Caco-2 (cell line): ENCODE results near the gene BANF2. TPM values are rescaled to one million over a fixed set of nuclear protein-coding genes. Genes with fewer than 3 reads are reported as not detected.
A peak's percentile ranks its signal among the peaks of the same experiment; 100 is the strongest.

Experiments
- BruUV-seq: library from RNA; stranded (reverse); fragments of 400-500 nt; replicated peaks from 2 replicates; lab custom pipeline; 2021; lab: Mats Ljungman, UMichigan
- CTCF ChIA-PET: fragments of 300-600 bp; sonication (Branson Sonifier 250); formaldehyde crosslinking; loops from one replicate; lab custom pipeline; 2022; ENCODE audit warnings: antibody characterized with exemption; lab: Charles Lee
- POLR2A ChIA-PET: fragments of 300-600 bp; sonication (Branson Sonifier 250); formaldehyde crosslinking; loops from one replicate; lab custom pipeline; 2022; ENCODE audit warnings: antibody characterized with exemption; lab: Charles Lee
- DNase-seq, 2 experiments: peaks; one replicate each; pipeline versions ENCODE4 v3.0.0 to v3.0.0-alpha.2; 2020 to 2022
- H3K27me3 ChIP-seq: replicated peaks from 2 replicates; pipeline ENCODE4 v1.6.0; 2011; ENCODE audit warnings: low read length; ENCODE audit not compliant: control insufficient read depth, insufficient read depth
- H3K36me3 ChIP-seq: 2 replicates; pipeline ENCODE4 v1.5.1; 2011; ENCODE audit warnings: low read length; ENCODE audit not compliant: control insufficient read depth, insufficient read depth
- H3K4me1 ChIP-seq: fragments of 250-450 bp; sonication (Bioruptor Pico); 2 replicates; pipeline ENCODE4 v1.5.1; 2020; ENCODE audit warnings: mild to moderate bottlenecking
- H3K4me3 ChIP-seq: 2 replicates; pipeline ENCODE4 v1.5.1; 2011; ENCODE audit warnings: low read depth, mild to moderate bottlenecking, control low read depth, low read length
- H3K9me3 ChIP-seq: fragments of 250-450 bp; sonication (Bioruptor Pico); 2 replicates; pipeline ENCODE4 v1.5.1; 2020; ENCODE audit warnings: mild to moderate bottlenecking, moderate library complexity
- H3K27ac Mint-ChIP-seq: one replicate; pipeline ENCODE4 v1.8.0; 2022; ENCODE audit warnings: mixed read lengths; ENCODE audit not compliant: unreplicated experiment
- H3K27me3 Mint-ChIP-seq: one replicate; pipeline ENCODE4 v1.8.0; 2022; ENCODE audit warnings: mixed read lengths; ENCODE audit not compliant: insufficient read depth, unreplicated experiment
- H3K36me3 Mint-ChIP-seq: one replicate; pipeline ENCODE4 v1.8.0; 2022; ENCODE audit warnings: mild to moderate bottlenecking, mixed read lengths; ENCODE audit not compliant: insufficient read depth, unreplicated experiment
- H3K4me1 Mint-ChIP-seq: one replicate; pipeline ENCODE4 v1.8.0; 2022; ENCODE audit warnings: low read depth, mixed read lengths; ENCODE audit not compliant: unreplicated experiment
- H3K4me3 Mint-ChIP-seq: one replicate; pipeline ENCODE4 v1.8.0; 2022; ENCODE audit warnings: mild to moderate bottlenecking, moderate library complexity, mixed read lengths; ENCODE audit not compliant: unreplicated experiment
- H3K9me3 Mint-ChIP-seq: one replicate; pipeline ENCODE4 v1.8.0; 2022; ENCODE audit warnings: mixed read lengths; ENCODE audit not compliant: unreplicated experiment
- intact Hi-C: fragments of 100-400 bp; cut with micrococcal nuclease; formaldehyde crosslinking; loops from one replicate; pipeline ENCODE4 v1.10.0; 2022; ENCODE audit not compliant: unreplicated experiment
- total RNA-seq: library from RNA; stranded (reverse); gene quantifications from 2 replicates; pipeline ENCODE4 v1.2.3, GENCODE V29; 2022
- TF ChIP-seq, protein P1 (sequence below), 2 experiments: fragments of 200-600 bp in 1 of 2; IDR thresholded peaks; 1 replicate in 1 of 2; 2 replicates in 1 of 2; pipeline versions ENCODE4 v1.5.1 to v1.8.0; 2011 to 2022; ENCODE audit warnings: antibody characterized with exemption in 1 of 2, control low read depth in 1 of 2, inconsistent platforms in 1 of 2, low read depth in 1 of 2, low read length in 1 of 2, mild to moderate bottlenecking in 1 of 2, moderate library complexity in 1 of 2; ENCODE audit not compliant: insufficient read depth in 1 of 2, severe bottlenecking in 1 of 2, unreplicated experiment in 1 of 2

The BANF2 gene
- total RNA-seq, 1 experiment from 2014 or later = 2.1 TPM

DNA sequence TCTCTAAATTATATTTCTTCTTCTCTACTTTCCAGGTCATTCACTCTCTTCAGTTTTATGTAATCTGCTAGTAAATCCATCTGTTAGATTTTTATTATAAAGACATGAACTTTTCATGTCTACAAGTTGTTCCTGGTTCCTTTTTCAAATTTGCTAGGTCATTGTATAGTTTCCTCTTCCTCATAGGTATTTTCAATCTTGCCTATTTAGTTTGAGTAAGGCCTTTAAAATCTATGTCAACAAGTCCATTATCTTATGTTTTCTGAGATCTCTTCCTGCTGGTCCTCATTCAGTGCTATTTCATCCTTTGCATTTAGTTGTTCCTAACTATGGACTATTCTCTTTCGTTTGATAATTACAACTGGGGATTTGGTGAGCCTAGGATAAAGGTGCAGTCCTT, 28.8 kb upstream of the BANF2 start:
- no TSS peak for BruUV-seq
- intact Hi-C loops = no loop called here
- TF ChIP-seq, protein P1, sequence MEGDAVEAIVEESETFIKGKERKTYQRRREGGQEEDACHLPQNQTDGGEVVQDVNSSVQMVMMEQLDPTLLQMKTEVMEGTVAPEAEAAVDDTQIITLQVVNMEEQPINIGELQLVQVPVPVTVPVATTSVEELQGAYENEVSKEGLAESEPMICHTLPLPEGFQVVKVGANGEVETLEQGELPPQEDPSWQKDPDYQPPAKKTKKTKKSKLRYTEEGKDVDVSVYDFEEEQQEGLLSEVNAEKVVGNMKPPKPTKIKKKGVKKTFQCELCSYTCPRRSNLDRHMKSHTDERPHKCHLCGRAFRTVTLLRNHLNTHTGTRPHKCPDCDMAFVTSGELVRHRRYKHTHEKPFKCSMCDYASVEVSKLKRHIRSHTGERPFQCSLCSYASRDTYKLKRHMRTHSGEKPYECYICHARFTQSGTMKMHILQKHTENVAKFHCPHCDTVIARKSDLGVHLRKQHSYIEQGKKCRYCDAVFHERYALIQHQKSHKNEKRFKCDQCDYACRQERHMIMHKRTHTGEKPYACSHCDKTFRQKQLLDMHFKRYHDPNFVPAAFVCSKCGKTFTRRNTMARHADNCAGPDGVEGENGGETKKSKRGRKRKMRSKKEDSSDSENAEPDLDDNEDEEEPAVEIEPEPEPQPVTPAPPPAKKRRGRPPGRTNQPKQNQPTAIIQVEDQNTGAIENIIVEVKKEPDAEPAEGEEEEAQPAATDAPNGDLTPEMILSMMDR (IDR thresholded peaks at IDR 0.05; ENCODE audit: insufficient read depth in 1 of 2, low read depth in 1 of 2, low read length in 1 of 2, severe bottlenecking in 1 of 2, unreplicated experiment in 1 of 2) = no peak
- no peak overlapping the region for H3K4me3 Mint-ChIP-seq
- ChIA-PET CTCF (no interaction called here), POLR2A (no interaction called here)
- no peak for DNase-seq
- peaks cover 17% of the 10 kb centered on the region for H3K36me3 ChIP-seq
- H3K27me3 Mint-ChIP-seq = no peaks in the 10 kb centered on the region
- no peaks in the 10 kb centered on the region for H3K9me3 Mint-ChIP-seq
- H3K4me1 Mint-ChIP-seq = peaks cover 37% of the 10 kb centered on the region
- no peaks in the 10 kb centered on the region for H3K9me3 ChIP-seq
- peak overlapping the region; percentile 6 for H3K27ac Mint-ChIP-seq
- H3K4me1 ChIP-seq = peaks cover 12% of the 10 kb centered on the region; the same call in 1 of the 2 replicates
- no peaks in the 10 kb centered on the region for H3K27me3 ChIP-seq
- H3K4me3 ChIP-seq = no peak overlapping the region
- H3K36me3 Mint-ChIP-seq = peaks cover 97% of the 10 kb centered on the region

DNA sequence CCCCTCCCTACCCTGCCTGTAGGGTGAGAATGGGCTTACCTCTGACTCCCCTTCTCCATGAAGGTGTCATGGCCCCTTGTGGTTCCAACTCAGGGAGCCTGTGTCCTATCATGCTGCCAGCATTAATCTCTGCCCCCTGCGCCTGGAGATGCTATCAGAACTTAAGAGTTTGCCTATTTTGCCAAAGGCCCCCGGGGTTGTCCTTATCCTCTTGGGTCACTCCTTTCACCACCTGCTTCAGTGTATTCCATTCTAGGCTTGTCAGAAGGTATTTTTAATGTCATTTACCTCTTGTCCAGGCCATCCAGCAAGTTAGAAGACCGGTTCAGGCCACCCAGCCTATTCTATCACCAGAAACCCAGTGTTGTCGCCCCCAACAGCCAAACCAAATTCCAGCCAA, 28.2 kb upstream of the BANF2 start:
- TF ChIP-seq, protein P1 (IDR thresholded peaks at IDR 0.05; ENCODE audit: insufficient read depth in 1 of 2, low read depth in 1 of 2, low read length in 1 of 2, severe bottlenecking in 1 of 2, unreplicated experiment in 1 of 2) = no peak
- H3K4me1 ChIP-seq = peaks cover 13% of the 10 kb centered on the region; the same call in 1 of the 2 replicates
- DNase-seq = no peak
- peaks cover 22% of the 10 kb centered on the region for H3K36me3 ChIP-seq
- POLR2A ChIA-PET = no interaction called here
- Mint-ChIP-seq H3K27me3 (no peaks in the 10 kb centered on the region), H3K4me3 (no peak overlapping the region), H3K9me3 (no peaks in the 10 kb centered on the region), H3K4me1 (peaks cover 37% of the 10 kb centered on the region), H3K36me3 (peaks cover 97% of the 10 kb centered on the region), H3K27ac (no peak overlapping the region)
- H3K4me3 ChIP-seq = no peak overlapping the region
- BruUV-seq = no TSS peak
- CTCF ChIA-PET = interaction anchor here (0.8 kb wide), 1 partner anchor 11 kb away, joined by 3 read pairs; the partner anchor contains the start of gene RRBP1
- intact Hi-C loops = no loop called here
- H3K9me3 ChIP-seq = no peaks in the 10 kb centered on the region
- no peaks in the 10 kb centered on the region for H3K27me3 ChIP-seq

DNA sequence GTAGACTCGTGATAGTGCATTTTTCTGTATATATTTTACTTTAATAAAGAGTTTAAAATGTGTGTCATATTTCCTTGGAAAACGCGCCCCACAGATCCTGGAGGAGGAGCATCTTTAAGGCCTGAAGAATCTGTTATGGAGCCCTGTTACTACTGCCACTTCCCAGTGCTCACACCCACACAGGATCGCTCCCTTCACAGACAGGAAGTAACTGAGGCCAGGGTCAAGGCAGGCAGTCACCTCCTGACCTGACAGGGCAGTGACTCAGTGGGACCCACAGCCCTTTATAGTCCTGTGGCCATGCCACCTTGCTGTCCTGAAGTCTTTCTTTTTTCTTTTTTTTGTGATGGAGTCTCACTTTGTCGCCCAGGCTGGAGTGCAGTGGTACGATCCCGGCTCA, 26.7 kb upstream of the BANF2 start:
- Histone ChIP-seq H3K4me1 (peaks cover 24% of the 10 kb centered on the region), H3K9me3 (no peaks in the 10 kb centered on the region), H3K27me3 (no peaks in the 10 kb centered on the region), H3K36me3 (peaks cover 20% of the 10 kb centered on the region), H3K4me3 (no peak overlapping the region)
- Mint-ChIP-seq H3K4me1 (peaks cover 37% of the 10 kb centered on the region), H3K27ac (no peak overlapping the region), H3K9me3 (no peaks in the 10 kb centered on the region), H3K36me3 (peaks cover 97% of the 10 kb centered on the region), H3K4me3 (no peak overlapping the region), H3K27me3 (no peaks in the 10 kb centered on the region)
- TF ChIP-seq, protein P1 (IDR thresholded peaks at IDR 0.05; ENCODE audit: insufficient read depth in 1 of 2, low read depth in 1 of 2, low read length in 1 of 2, severe bottlenecking in 1 of 2, unreplicated experiment in 1 of 2) = no peak
- ChIA-PET CTCF (no interaction called here), POLR2A (interaction anchor here (0.6 kb wide), 1 partner anchor 358 kb away, joined by 4 read pairs; no protein-coding TSS in a partner anchor)
- DNase-seq = no peak
- BruUV-seq = no TSS peak
- intact Hi-C loops = no loop called here
